Measurements from ENCODE around the gene ATXN10. TPM values are rescaled to one million over a fixed set of nuclear protein-coding genes. Genes with fewer than 3 reads are reported as not detected.
A peak's percentile ranks its signal among the peaks of the same experiment; 100 is the strongest.

Gene ATXN10
- total RNA-seq, 1 experiment from 2014 or later: 135 TPM

- Histone ChIP-seq H3K79me2 (ENCODE audit: insufficient read depth, low read length) (peaks cover 46% of the 10 kb centered on the region), H2AFZ (ENCODE audit: low read depth, low read length, poor library complexity, severe bottlenecking) (no peak overlapping the region), H3K9me2 (ENCODE audit: insufficient read depth) (no peaks in the 10 kb centered on the region), H3K4me3 (replicated peaks in 1 of 2; ENCODE audit: low read depth in 1 of 2, low read length in 2 of 2) (no peak overlapping the region), H3K4me2 (ENCODE audit: low read length) (no peak overlapping the region), H3K36me3 (ENCODE audit: control insufficient read depth in 1 of 2, insufficient read depth in 2 of 2, low read length in 2 of 2) (peaks cover 6 to 13% of the 10 kb centered on the region in 2 experiments; a peak in 3 of 4 replicates), H3K9me3 (ENCODE audit: control insufficient read depth in 1 of 2, insufficient read depth in 1 of 2, low read depth in 1 of 2, low read length in 2 of 2) (no peaks in the 10 kb centered on the region), H3K27ac (ENCODE audit: low read depth, low read length) (no peak overlapping the region), H4K20me1 (ENCODE audit: insufficient read depth) (no peaks in the 10 kb centered on the region; the same call in 1 of the 2 replicates), H3K27me3 (ENCODE audit: insufficient read depth, low read length) (no peaks in the 10 kb centered on the region), H3K4me1 (ENCODE audit: control insufficient read depth in 1 of 2, insufficient read depth in 2 of 2, low read length in 2 of 2) (peaks cover 7 to 23% of the 10 kb centered on the region in 2 experiments; a peak in 3 of 4 replicates), H3K9ac (ENCODE audit: low read length) (no peak overlapping the region)
- DNase-seq (ENCODE audit: low read depth, low spot score): no peak
- ATAC-seq: no peak
- ChIA-PET RAD21 (ENCODE audit: low non-redundant PET in 1 of 2, low total read pairs in 2 of 2, uncharacterized antibody in 2 of 2, unreplicated experiment in 2 of 2) (no interaction called here), POLR2A (no interaction called here), CTCF (no interaction called here)
- no TSS peak for BruUV-seq (replicated peaks)
- intact Hi-C loops (cut with micrococcal nuclease): no loop called here
- TF ChIP-seq, protein P1, sequence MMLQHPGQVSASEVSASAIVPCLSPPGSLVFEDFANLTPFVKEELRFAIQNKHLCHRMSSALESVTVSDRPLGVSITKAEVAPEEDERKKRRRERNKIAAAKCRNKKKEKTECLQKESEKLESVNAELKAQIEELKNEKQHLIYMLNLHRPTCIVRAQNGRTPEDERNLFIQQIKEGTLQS (IDR thresholded peaks at IDR 0.05): no peak
- TF ChIP-seq JUND (IDR thresholded peaks at IDR 0.05) (no peak), SRF (IDR thresholded peaks at IDR 0.05; ENCODE audit: low read depth) (no peak), SP1 (IDR thresholded peaks at IDR 0.05; ENCODE audit: low read depth) (no peak)
These were observed 36.5 kb downstream of the ATXN10 start for GRCh38 chr22:45708145-45708544.

DNA sequence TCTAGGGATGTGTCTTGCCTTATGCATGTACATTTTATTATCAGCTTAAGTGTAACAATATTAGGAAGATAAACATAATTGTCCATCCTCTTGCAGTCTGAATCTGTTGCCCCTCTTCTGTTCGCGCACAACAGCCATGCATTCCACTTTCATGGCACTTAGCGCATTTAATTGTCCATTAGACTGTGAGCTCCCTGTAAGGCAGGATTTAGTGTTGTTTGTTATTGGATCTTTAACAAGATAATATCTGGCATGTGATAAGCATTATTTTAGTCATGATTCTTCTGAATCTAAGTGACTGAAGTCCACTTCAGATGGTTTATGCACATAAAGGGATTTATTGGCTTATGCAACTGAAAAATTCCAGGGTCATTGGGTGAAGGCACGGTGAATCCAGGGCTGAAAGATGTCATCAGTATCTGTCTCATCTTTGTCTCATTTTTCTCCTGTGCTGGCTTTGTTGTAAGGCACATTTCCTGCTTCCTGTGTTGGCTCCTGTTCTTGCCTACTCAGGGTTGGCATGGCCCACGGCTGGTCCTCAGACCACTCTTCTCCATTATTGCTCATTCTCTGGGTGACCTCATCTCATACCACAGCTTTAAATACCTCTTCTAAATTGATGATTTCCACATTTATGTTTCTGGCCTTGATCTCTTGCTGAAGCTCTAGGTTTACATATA is 37.6 kb downstream of the ATXN10 start:
- Histone ChIP-seq H3K9ac (ENCODE audit: low read length) (no peak overlapping the region), H3K27me3 (ENCODE audit: insufficient read depth, low read length) (no peaks in the 10 kb centered on the region), H3K4me3 (replicated peaks in 1 of 2; ENCODE audit: low read depth in 1 of 2, low read length in 2 of 2) (no peak overlapping the region), H3K79me2 (ENCODE audit: insufficient read depth, low read length) (peaks cover 57% of the 10 kb centered on the region), H4K20me1 (ENCODE audit: insufficient read depth) (peaks cover 4% of the 10 kb centered on the region; the same call in 1 of the 2 replicates), H3K4me2 (ENCODE audit: low read length) (peak overlapping the region; percentile 7), H2AFZ (ENCODE audit: low read depth, low read length, poor library complexity, severe bottlenecking) (no peak overlapping the region), H3K36me3 (ENCODE audit: control insufficient read depth in 1 of 2, insufficient read depth in 2 of 2, low read length in 2 of 2) (peaks cover 4 to 5% of the 10 kb centered on the region in 2 experiments; a peak in 2 of 4 replicates), H3K4me1 (ENCODE audit: control insufficient read depth in 1 of 2, insufficient read depth in 2 of 2, low read length in 2 of 2) (peaks cover 7 to 23% of the 10 kb centered on the region in 2 experiments; a peak in 3 of 4 replicates), H3K9me2 (ENCODE audit: insufficient read depth) (no peaks in the 10 kb centered on the region), H3K27ac (ENCODE audit: low read depth, low read length) (no peak overlapping the region), H3K9me3 (ENCODE audit: control insufficient read depth in 1 of 2, insufficient read depth in 1 of 2, low read depth in 1 of 2, low read length in 2 of 2) (no peaks in the 10 kb centered on the region)
- POLR2A ChIA-PET: no interaction called here
- TF ChIP-seq SRF (IDR thresholded peaks at IDR 0.05; ENCODE audit: low read depth) (no peak), RAD21 (IDR thresholded peaks at IDR 0.05; ENCODE audit: low read depth) (no peak), SP1 (IDR thresholded peaks at IDR 0.05; ENCODE audit: low read depth) (no peak), TCF7L2 (IDR thresholded peaks at IDR 0.05; ENCODE audit: borderline replicate concordance, extremely low read depth, insufficient read depth, insufficient read length) (no peak), EZH2 (IDR thresholded peaks at IDR 0.05) (no peak), CEBPB (IDR thresholded peaks at IDR 0.05; ENCODE audit: low read depth) (no peak), EGR1 (IDR thresholded peaks at IDR 0.05; ENCODE audit: low read depth) (no peak), FOSL1 (IDR thresholded peaks at IDR 0.05; ENCODE audit: low read depth) (no peak), ZFX (IDR thresholded peaks at IDR 0.05) (no peak), POLR2AphosphoS5 (IDR thresholded peaks at IDR 0.05; ENCODE audit: low read depth, low read length) (no peak), JUND (IDR thresholded peaks at IDR 0.05) (no peak)
- TF ChIP-seq, protein P2, sequence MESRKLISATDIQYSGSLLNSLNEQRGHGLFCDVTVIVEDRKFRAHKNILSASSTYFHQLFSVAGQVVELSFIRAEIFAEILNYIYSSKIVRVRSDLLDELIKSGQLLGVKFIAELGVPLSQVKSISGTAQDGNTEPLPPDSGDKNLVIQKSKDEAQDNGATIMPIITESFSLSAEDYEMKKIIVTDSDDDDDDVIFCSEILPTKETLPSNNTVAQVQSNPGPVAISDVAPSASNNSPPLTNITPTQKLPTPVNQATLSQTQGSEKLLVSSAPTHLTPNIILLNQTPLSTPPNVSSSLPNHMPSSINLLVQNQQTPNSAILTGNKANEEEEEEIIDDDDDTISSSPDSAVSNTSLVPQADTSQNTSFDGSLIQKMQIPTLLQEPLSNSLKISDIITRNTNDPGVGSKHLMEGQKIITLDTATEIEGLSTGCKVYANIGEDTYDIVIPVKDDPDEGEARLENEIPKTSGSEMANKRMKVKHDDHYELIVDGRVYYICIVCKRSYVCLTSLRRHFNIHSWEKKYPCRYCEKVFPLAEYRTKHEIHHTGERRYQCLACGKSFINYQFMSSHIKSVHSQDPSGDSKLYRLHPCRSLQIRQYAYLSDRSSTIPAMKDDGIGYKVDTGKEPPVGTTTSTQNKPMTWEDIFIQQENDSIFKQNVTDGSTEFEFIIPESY (IDR thresholded peaks at IDR 0.05; ENCODE audit: extremely low read depth, insufficient replicate concordance, low read length): no peak
- TF ChIP-seq, protein P3, sequence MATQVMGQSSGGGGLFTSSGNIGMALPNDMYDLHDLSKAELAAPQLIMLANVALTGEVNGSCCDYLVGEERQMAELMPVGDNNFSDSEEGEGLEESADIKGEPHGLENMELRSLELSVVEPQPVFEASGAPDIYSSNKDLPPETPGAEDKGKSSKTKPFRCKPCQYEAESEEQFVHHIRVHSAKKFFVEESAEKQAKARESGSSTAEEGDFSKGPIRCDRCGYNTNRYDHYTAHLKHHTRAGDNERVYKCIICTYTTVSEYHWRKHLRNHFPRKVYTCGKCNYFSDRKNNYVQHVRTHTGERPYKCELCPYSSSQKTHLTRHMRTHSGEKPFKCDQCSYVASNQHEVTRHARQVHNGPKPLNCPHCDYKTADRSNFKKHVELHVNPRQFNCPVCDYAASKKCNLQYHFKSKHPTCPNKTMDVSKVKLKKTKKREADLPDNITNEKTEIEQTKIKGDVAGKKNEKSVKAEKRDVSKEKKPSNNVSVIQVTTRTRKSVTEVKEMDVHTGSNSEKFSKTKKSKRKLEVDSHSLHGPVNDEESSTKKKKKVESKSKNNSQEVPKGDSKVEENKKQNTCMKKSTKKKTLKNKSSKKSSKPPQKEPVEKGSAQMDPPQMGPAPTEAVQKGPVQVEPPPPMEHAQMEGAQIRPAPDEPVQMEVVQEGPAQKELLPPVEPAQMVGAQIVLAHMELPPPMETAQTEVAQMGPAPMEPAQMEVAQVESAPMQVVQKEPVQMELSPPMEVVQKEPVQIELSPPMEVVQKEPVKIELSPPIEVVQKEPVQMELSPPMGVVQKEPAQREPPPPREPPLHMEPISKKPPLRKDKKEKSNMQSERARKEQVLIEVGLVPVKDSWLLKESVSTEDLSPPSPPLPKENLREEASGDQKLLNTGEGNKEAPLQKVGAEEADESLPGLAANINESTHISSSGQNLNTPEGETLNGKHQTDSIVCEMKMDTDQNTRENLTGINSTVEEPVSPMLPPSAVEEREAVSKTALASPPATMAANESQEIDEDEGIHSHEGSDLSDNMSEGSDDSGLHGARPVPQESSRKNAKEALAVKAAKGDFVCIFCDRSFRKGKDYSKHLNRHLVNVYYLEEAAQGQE (IDR thresholded peaks at IDR 0.05; ENCODE audit: low read depth): no peak
- intact Hi-C loops (cut with micrococcal nuclease): no loop called here
- RAD21 ChIA-PET (ENCODE audit: low non-redundant PET in 1 of 2, low total read pairs in 2 of 2, uncharacterized antibody in 2 of 2, unreplicated experiment in 2 of 2): no interaction called here
- no TSS peak for BruUV-seq (replicated peaks)
- no peak for DNase-seq (ENCODE audit: low read depth, low spot score)
- CTCF ChIA-PET: no interaction called here
- ATAC-seq: no peak
